GM10266 (cell line): ENCODE measurements around the gene CORT.

Experiments
- DNase-seq: peaks from one replicate; pipeline ENCODE4 v3.0.0; 2012; ENCODE audit errors: extremely low spot score
- TF ChIP-seq, protein P1 (sequence below): IDR thresholded peaks from 2 replicates; pipeline ENCODE4 v1.5.1; 2012; ENCODE audit warnings: mild to moderate bottlenecking, low read depth; ENCODE audit not compliant: control insufficient read depth, insufficient read depth; ENCODE audit errors: missing control alignments

Gene CORT

DNA sequence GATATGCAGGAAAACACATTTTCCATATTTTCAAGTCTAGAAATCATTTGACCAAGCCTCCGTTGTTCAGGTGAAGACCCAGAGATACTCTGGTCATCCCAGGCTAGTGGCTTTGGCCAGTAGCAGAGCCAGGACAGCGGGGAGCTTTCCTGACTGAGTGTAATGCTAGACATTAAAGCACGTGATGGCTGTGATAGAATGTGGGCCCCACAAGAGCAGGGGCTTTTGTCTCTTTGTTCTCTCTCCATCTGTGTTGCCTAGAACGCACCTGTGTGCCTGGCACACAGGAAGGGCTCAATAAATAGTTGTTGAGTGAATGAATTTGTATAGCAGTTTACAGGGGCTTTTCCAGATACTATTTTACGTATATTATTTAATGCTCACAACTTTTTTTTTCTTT, 9.0 kb upstream of the CORT start:
- TF ChIP-seq, protein P1, sequence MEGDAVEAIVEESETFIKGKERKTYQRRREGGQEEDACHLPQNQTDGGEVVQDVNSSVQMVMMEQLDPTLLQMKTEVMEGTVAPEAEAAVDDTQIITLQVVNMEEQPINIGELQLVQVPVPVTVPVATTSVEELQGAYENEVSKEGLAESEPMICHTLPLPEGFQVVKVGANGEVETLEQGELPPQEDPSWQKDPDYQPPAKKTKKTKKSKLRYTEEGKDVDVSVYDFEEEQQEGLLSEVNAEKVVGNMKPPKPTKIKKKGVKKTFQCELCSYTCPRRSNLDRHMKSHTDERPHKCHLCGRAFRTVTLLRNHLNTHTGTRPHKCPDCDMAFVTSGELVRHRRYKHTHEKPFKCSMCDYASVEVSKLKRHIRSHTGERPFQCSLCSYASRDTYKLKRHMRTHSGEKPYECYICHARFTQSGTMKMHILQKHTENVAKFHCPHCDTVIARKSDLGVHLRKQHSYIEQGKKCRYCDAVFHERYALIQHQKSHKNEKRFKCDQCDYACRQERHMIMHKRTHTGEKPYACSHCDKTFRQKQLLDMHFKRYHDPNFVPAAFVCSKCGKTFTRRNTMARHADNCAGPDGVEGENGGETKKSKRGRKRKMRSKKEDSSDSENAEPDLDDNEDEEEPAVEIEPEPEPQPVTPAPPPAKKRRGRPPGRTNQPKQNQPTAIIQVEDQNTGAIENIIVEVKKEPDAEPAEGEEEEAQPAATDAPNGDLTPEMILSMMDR, result no peak
- no peak for DNase-seq

DNA sequence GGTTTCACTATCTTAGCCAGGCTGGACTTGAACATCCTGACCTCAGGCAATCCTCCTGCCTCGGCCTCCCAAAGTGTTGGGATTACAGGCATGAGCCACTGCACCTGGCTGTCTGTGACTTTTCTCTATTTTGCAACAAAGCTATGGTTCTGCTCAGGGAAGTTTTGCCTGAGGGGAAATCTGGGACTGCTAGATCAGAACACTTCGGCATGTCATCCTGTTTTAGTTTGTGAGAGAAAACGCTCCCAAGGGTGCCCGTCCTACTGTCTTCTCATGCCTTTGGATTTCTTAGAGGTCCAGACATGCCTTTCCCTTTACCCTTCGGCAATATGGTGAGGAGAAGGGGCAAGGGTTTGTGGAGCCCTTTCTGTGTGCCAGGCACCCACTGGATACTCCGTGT, 5.6 kb upstream of the CORT start:
- no peak for DNase-seq
- TF ChIP-seq, protein P1, result no peak

DNA sequence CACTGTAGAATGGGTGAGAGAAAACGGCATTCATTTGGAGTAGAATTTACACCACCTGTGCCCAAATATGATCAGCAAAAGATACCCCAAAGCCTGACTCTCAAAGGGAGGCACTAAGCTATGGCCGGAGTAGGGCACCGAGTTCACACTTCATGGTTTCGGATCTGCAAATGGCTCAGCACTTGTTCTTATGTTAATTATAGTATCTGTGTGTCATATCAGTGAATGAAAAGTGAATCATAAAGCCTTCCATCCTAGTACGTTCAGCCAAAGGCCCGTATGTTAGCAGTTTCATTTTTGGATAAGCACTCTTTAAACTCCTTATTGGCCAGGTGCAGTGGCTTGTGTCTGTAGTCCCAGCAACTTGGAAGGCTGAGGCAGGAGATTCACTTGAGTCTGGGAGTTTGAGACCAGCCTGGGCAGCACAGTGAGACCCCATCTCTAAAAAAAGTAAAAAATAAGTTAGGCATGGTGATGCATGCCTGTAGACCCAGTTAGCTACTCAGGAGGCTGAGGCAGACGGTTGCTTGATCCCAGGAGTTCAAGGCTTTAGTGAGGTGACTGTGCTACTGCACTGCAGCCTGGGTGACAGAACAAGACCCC, 4.9 kb upstream of the CORT start:
- no peak for DNase-seq
- TF ChIP-seq, protein P1, result no peak

DNA sequence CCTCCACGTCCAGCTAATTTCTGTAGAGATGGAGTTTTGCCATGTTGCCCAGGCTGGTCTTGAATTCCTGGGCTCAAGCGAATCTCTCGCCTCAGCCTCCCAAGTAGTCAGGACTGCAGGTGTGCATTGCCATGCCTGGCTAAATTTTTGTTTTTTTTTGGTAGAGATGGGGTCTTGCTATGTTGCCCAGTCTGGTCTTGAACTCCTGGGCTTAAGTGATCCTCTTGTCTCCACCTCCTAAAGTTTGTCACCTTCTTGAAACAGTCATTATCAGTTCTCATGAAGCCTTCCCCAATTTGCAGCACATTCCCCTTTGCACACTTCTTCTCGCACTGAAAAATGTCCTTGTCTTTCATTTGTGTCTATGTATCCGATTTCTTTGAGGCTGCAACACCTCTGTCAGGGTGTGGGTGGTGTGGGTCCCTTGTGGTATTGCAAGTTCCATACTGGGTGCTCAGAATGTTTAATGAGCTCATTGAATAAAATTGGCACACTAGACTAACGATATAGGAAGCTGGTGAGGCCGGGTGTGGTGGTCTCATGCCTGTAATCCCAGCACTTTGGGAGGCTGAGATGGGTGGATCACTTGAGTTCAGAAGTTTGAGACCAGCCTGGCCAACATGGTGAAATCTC, 2.9 kb upstream of the CORT start:
- TF ChIP-seq, protein P1, result no peak
- no peak for DNase-seq

DNA sequence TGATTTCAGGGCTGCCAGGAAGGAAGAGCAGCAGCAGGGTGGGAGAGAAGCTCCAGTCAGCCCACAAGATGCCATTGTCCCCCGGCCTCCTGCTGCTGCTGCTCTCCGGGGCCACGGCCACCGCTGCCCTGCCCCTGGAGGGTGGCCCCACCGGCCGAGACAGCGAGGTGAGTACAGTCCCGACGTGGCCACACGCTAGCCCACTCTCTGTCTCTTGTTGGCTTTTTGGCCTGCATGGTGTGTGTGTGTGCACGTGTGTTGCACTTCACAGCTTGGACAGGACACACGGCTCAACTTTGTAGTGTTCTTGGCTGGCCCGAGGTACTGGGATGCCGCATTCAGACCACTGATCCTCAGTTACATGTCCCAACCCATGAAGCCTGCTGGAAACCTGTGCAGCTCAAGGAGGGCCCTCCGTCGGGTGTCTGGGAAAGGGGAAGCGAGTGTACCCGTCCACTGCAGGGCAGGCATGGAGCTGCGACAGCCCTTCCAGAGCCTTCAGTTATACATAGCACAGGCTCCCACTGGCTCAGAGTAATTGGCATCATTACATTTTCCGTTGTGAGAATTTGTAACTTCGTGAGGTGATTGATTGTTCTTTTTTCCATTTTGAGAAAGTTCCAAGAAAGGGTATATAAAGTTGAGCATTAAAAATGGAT, 454 bp downstream of the CORT start:
- TF ChIP-seq, protein P1, result no peak
- DNase-seq, result no peak

DNA sequence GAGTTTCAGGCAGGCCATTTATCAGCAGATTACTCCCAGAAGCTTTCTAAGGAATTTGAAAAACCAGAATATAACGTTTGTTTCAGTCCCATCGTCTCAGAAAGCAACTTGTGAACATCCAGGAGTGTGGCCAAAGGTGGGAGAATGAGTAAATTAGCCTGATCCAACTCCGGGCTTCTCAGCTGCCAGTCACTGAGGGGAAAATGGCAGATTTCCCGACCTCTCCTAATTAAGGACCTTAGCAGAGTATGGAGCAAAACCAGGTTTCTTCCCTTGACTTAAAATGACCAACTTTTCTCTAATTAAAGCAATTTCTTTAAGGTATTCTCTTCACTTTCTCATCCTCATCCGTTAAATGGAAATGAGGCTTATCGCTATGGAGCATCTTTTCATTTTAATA, 1.0 kb downstream of the CORT start:
- TF ChIP-seq, protein P1, result no peak
- DNase-seq, result no peak

DNA sequence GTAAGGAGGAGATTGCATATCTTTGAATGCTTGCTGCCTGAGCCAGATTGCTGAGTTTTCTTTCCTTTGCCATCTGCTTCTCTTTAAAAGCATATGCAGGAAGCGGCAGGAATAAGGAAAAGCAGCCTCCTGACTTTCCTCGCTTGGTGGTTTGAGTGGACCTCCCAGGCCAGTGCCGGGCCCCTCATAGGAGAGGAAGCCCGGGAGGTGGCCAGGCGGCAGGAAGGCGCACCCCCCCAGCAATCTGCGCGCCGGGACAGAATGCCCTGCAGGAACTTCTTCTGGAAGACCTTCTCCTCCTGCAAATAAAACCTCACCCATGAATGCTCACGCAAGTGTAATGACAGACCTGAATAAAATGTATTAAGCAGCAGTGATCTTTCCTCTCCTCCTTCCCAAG, 1.5 kb downstream of the CORT start:
- TF ChIP-seq, protein P1, result no peak
- no peak for DNase-seq
